Measurements from ENCODE around the gene SRC. TPM values are rescaled to one million over a fixed set of nuclear protein-coding genes. Genes with fewer than 3 reads are reported as not detected.

Gene SRC
- total RNA-seq, 1 experiment from 2014 or later, result 197 TPM

DNA sequence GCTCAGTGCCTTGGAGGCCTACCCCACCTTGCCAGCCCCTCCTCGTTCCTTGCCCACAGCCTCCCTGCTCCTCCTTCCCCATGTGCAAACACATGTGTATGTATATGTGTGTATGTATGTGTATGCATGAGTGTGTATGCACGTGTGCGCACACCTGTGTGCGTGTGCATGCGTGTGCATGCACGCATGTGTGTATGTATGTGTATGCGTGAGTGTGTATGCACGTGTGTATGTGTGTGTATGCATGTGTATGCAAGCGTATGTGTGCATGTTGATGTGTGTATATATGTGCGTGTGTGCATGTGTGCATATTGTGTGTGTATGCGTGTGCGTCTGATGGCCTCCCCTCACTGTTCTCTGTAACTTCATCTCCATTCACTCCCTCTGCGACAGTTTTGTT, 74.7 kb downstream of the SRC start:
- H3K4me3 Mint-ChIP-seq (ENCODE audit: unreplicated experiment), result no peak overlapping the region
- Histone ChIP-seq H3K36me3 (ENCODE audit: control insufficient read depth, insufficient read depth, low read length) (no peaks in the 10 kb centered on the region), H3K27me3 (replicated peaks; ENCODE audit: control insufficient read depth, insufficient read depth, low read length) (no peaks in the 10 kb centered on the region; the same call in 1 of the 2 replicates), H3K9me3 (no peaks in the 10 kb centered on the region), H3K4me3 (ENCODE audit: low read depth, low read length) (no peak overlapping the region), H3K4me1 (no peaks in the 10 kb centered on the region)
- H3K27ac Mint-ChIP-seq (ENCODE audit: unreplicated experiment), result no peak overlapping the region
- H3K9me3 Mint-ChIP-seq (ENCODE audit: unreplicated experiment), result no peaks in the 10 kb centered on the region
- TF ChIP-seq, protein P1, sequence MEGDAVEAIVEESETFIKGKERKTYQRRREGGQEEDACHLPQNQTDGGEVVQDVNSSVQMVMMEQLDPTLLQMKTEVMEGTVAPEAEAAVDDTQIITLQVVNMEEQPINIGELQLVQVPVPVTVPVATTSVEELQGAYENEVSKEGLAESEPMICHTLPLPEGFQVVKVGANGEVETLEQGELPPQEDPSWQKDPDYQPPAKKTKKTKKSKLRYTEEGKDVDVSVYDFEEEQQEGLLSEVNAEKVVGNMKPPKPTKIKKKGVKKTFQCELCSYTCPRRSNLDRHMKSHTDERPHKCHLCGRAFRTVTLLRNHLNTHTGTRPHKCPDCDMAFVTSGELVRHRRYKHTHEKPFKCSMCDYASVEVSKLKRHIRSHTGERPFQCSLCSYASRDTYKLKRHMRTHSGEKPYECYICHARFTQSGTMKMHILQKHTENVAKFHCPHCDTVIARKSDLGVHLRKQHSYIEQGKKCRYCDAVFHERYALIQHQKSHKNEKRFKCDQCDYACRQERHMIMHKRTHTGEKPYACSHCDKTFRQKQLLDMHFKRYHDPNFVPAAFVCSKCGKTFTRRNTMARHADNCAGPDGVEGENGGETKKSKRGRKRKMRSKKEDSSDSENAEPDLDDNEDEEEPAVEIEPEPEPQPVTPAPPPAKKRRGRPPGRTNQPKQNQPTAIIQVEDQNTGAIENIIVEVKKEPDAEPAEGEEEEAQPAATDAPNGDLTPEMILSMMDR (IDR thresholded peaks at IDR 0.05; ENCODE audit: insufficient read depth in 1 of 2, low read depth in 1 of 2, low read length in 1 of 2, severe bottlenecking in 1 of 2, unreplicated experiment in 1 of 2), result no peak
- no peak for DNase-seq
- H3K4me1 Mint-ChIP-seq (ENCODE audit: low read depth, unreplicated experiment), result no peaks in the 10 kb centered on the region
- BruUV-seq (replicated peaks), result no TSS peak
- POLR2A ChIA-PET, result no interaction called here
- intact Hi-C loops (cut with micrococcal nuclease; ENCODE audit: unreplicated experiment), result no loop called here
- CTCF ChIA-PET, result no interaction called here
- H3K36me3 Mint-ChIP-seq (ENCODE audit: insufficient read depth, unreplicated experiment), result no peaks in the 10 kb centered on the region
- H3K27me3 Mint-ChIP-seq (ENCODE audit: insufficient read depth, unreplicated experiment), result peaks cover 33% of the 10 kb centered on the region

GRCh38 chr20:37421060-37421905, 75.3 kb downstream of the SRC start:
- no peaks in the 10 kb centered on the region for H3K36me3 Mint-ChIP-seq (ENCODE audit: insufficient read depth, unreplicated experiment)
- CTCF ChIA-PET, result no interaction called here
- no TSS peak for BruUV-seq (replicated peaks)
- no peak overlapping the region for H3K4me3 Mint-ChIP-seq (ENCODE audit: unreplicated experiment)
- no peaks in the 10 kb centered on the region for H3K9me3 ChIP-seq
- TF ChIP-seq, protein P1 (IDR thresholded peaks at IDR 0.05; ENCODE audit: insufficient read depth in 1 of 2, low read depth in 1 of 2, low read length in 1 of 2, severe bottlenecking in 1 of 2, unreplicated experiment in 1 of 2), result no peak
- H3K9me3 Mint-ChIP-seq (ENCODE audit: unreplicated experiment), result no peaks in the 10 kb centered on the region
- H3K27me3 Mint-ChIP-seq (ENCODE audit: insufficient read depth, unreplicated experiment), result peaks cover 33% of the 10 kb centered on the region
- no peaks in the 10 kb centered on the region for H3K4me1 Mint-ChIP-seq (ENCODE audit: low read depth, unreplicated experiment)
- POLR2A ChIA-PET, result no interaction called here
- H3K27me3 ChIP-seq (replicated peaks; ENCODE audit: control insufficient read depth, insufficient read depth, low read length), result no peaks in the 10 kb centered on the region; the same call in 1 of the 2 replicates
- no peak for DNase-seq
- no peak overlapping the region for H3K4me3 ChIP-seq (ENCODE audit: low read depth, low read length)
- H3K36me3 ChIP-seq (ENCODE audit: control insufficient read depth, insufficient read depth, low read length), result no peaks in the 10 kb centered on the region
- intact Hi-C loops (cut with micrococcal nuclease; ENCODE audit: unreplicated experiment), result no loop called here
- no peak overlapping the region for H3K27ac Mint-ChIP-seq (ENCODE audit: unreplicated experiment)
- no peaks in the 10 kb centered on the region for H3K4me1 ChIP-seq

DNA sequence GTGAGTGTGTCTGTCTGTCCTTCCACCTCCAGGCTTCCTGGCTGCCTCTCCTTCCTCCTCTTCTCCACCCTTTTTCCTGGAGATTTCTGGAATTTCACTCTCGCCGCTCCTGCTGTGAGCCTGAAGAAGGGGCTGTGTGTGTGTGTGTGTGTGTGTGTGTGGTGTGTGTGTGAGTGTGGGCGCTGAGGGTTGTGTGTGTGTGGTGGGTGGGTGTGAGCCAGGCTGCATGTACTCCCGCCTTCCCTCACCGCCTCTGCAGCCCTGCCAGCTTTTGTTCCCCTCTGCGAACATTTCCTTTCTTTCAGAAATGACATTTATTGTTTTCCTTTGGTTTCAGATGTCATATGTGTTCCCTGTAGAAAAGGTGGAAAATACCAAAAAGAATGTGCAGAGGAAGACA, 76.0 kb downstream of the SRC start:
- H3K36me3 Mint-ChIP-seq (ENCODE audit: insufficient read depth, unreplicated experiment), result no peaks in the 10 kb centered on the region
- ChIA-PET CTCF (no interaction called here), POLR2A (no interaction called here)
- Histone ChIP-seq H3K9me3 (no peaks in the 10 kb centered on the region), H3K36me3 (ENCODE audit: control insufficient read depth, insufficient read depth, low read length) (no peaks in the 10 kb centered on the region), H3K27me3 (replicated peaks; ENCODE audit: control insufficient read depth, insufficient read depth, low read length) (no peaks in the 10 kb centered on the region; the same call in 1 of the 2 replicates), H3K4me1 (no peaks in the 10 kb centered on the region), H3K4me3 (ENCODE audit: low read depth, low read length) (no peak overlapping the region)
- peaks cover 33% of the 10 kb centered on the region for H3K27me3 Mint-ChIP-seq (ENCODE audit: insufficient read depth, unreplicated experiment)
- H3K27ac Mint-ChIP-seq (ENCODE audit: unreplicated experiment), result no peak overlapping the region
- TF ChIP-seq, protein P1 (IDR thresholded peaks at IDR 0.05; ENCODE audit: insufficient read depth in 1 of 2, low read depth in 1 of 2, low read length in 1 of 2, severe bottlenecking in 1 of 2, unreplicated experiment in 1 of 2), result no peak
- H3K9me3 Mint-ChIP-seq (ENCODE audit: unreplicated experiment), result no peaks in the 10 kb centered on the region
- DNase-seq, result no peak
- BruUV-seq (replicated peaks), result no TSS peak
- intact Hi-C loops (cut with micrococcal nuclease; ENCODE audit: unreplicated experiment), result no loop called here
- no peaks in the 10 kb centered on the region for H3K4me1 Mint-ChIP-seq (ENCODE audit: low read depth, unreplicated experiment)
- H3K4me3 Mint-ChIP-seq (ENCODE audit: unreplicated experiment), result no peak overlapping the region

Measured in Caco-2 (cell line).